GM12878 (cell line): ENCODE measurements around the gene TMPRSS9.

Source experiments
- CHD1 ChIP-seq: IDR thresholded peaks from 2 replicates; pipeline ENCODE4 v1.6.1; 2012; ENCODE audit warnings: low read depth, low read length, improper control_type of control experiment
- MXI1 ChIP-seq: fragments of 150-350 bp; IDR thresholded peaks from 2 replicates; pipeline ENCODE4 v1.6.1; 2011; ENCODE audit warnings: low read depth, mild to moderate bottlenecking, inconsistent platforms, low read length, improper control_type of control experiment
- MYC ChIP-seq: IDR thresholded peaks from 2 replicates; pipeline ENCODE4 v1.6.1; 2011; ENCODE audit warnings: mild to moderate bottlenecking, low read length, moderate library complexity, inconsistent platforms; ENCODE audit not compliant: insufficient read depth, insufficient replicate concordance, insufficient read length, severe bottlenecking
- POLR2A ChIP-seq: IDR thresholded peaks from 2 replicates; pipeline ENCODE4 v1.6.1; 2011; ENCODE audit warnings: low read depth, mild to moderate bottlenecking, low read length
- ZNF207 ChIP-seq: fragments of 450-650 bp; IDR thresholded peaks from 2 replicates; pipeline ENCODE4 v1.6.1; 2014; ENCODE audit warnings: antibody characterized with exemption, mild to moderate bottlenecking, borderline replicate concordance
- TF ChIP-seq, protein P1 (sequence below): IDR thresholded peaks from 2 replicates; pipeline ENCODE4 v1.6.1; 2011; ENCODE audit warnings: low read depth, mild to moderate bottlenecking, low read length, moderate library complexity, borderline replicate concordance; ENCODE audit errors: extremely low read depth

DNA sequence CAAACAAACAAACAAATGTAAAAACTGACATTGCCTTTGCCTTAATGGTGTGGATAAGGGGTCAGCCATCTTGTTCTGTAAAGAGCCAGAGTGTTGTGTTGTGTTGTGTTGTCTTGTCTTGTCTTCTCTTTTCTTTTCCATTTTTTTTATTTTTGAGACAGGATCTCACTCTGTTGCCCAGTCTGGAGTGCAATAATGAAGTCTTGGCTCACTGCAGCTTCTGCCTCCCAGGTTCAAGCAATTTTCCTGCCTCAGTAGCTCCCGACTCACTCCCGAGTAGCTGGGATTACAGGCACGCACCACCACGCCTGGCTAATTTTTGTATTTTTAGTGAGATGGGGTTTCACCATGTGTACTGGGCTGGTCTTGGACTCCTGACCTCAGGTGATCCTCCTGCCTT lies 39.5 kb downstream of the TMPRSS9 start:
- TF ChIP-seq, protein P1, sequence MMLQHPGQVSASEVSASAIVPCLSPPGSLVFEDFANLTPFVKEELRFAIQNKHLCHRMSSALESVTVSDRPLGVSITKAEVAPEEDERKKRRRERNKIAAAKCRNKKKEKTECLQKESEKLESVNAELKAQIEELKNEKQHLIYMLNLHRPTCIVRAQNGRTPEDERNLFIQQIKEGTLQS: no peak
- TF ChIP-seq ZNF207: no peak
- TF ChIP-seq CHD1: no peak
- no peak for TF ChIP-seq POLR2A
- TF ChIP-seq MYC: no peak
- no peak for TF ChIP-seq MXI1
